Chondrocyte (in vitro differentiated cells): ENCODE data around the gene PLEKHH2. TPM values are rescaled to one million over a fixed set of nuclear protein-coding genes. Genes with fewer than 3 reads are reported as not detected.

Experiments used
- DNase-seq: peaks from one replicate; pipeline ENCODE4 v3.0.0; 2021; ENCODE audit warnings: mixed read lengths, low spot score
- H3K27ac Mint-ChIP-seq: one replicate; pipeline ENCODE4 v1.8.0; 2021; ENCODE audit warnings: mild to moderate bottlenecking, moderate library complexity, mixed read lengths; ENCODE audit not compliant: unreplicated experiment
- H3K27me3 Mint-ChIP-seq: 2 replicates; pipeline ENCODE4 v1.8.0; 2021; ENCODE audit warnings: low read depth, mixed read lengths
- H3K36me3 Mint-ChIP-seq: 2 replicates; pipeline ENCODE4 v1.8.0; 2021; ENCODE audit warnings: low read depth, mixed read lengths
- H3K4me1 Mint-ChIP-seq: 2 replicates; pipeline ENCODE4 v1.8.0; 2021; ENCODE audit warnings: low read depth, mild to moderate bottlenecking, mixed read lengths
- H3K4me3 Mint-ChIP-seq: one replicate; pipeline ENCODE4 v1.8.0; 2021; ENCODE audit warnings: mild to moderate bottlenecking, moderate library complexity, mixed read lengths; ENCODE audit not compliant: unreplicated experiment
- H3K9me3 Mint-ChIP-seq: 2 replicates; pipeline ENCODE4 v1.8.0; 2021; ENCODE audit warnings: low read depth, mixed read lengths
- CTCF ChIP-seq: fragments of 200-600 bp; sonication (generic); IDR thresholded peaks from 2 replicates; pipeline ENCODE4 v1.5.0; 2021; ENCODE audit warnings: antibody characterized with exemption, mild to moderate bottlenecking, moderate library complexity
- total RNA-seq: library from RNA; stranded (reverse); gene quantifications from 3 replicates; pipeline ENCODE4 v1.2.1, GENCODE V29; 2021

Gene PLEKHH2
- total RNA-seq, 1 donor from 2014 or later: 4.9 TPM

GRCh38 chr2:43743706-43744105 is 106.6 kb downstream of the PLEKHH2 start:
- Mint-ChIP-seq H3K4me3 (no peak overlapping the region), H3K27ac (peak overlapping the region; percentile 14), H3K27me3 (no peaks in the 10 kb centered on the region), H3K9me3 (no peaks in the 10 kb centered on the region), H3K4me1 (peaks cover 52% of the 10 kb centered on the region), H3K36me3 (peaks cover 3% of the 10 kb centered on the region)
- no peak for TF ChIP-seq CTCF
- no peak for DNase-seq

GRCh38 chr2:43745457-43745856 is 108.4 kb downstream of the PLEKHH2 start:
- Mint-ChIP-seq H3K4me3 (no peak overlapping the region), H3K27ac (peak overlapping the region; percentile 79), H3K9me3 (no peaks in the 10 kb centered on the region), H3K27me3 (no peaks in the 10 kb centered on the region), H3K36me3 (peaks cover 3% of the 10 kb centered on the region), H3K4me1 (peaks cover 52% of the 10 kb centered on the region)
- TF ChIP-seq CTCF: no peak
- DNase-seq: no peak

- Mint-ChIP-seq H3K27me3 (no peaks in the 10 kb centered on the region), H3K36me3 (peaks cover 3% of the 10 kb centered on the region), H3K4me1 (peaks cover 44% of the 10 kb centered on the region), H3K4me3 (no peak overlapping the region), H3K9me3 (no peaks in the 10 kb centered on the region), H3K27ac (no peak overlapping the region)
- TF ChIP-seq CTCF: no peak
- DNase-seq: no peak
Measured at GRCh38 chr2:43748333-43748732, 111.3 kb downstream of the PLEKHH2 start.

GRCh38 chr2:43749583-43749982 is 112.5 kb downstream of the PLEKHH2 start:
- Mint-ChIP-seq H3K4me3 (no peak overlapping the region), H3K9me3 (no peaks in the 10 kb centered on the region), H3K36me3 (peaks cover 3% of the 10 kb centered on the region), H3K27ac (no peak overlapping the region), H3K4me1 (peaks cover 38% of the 10 kb centered on the region), H3K27me3 (no peaks in the 10 kb centered on the region)
- no peak for TF ChIP-seq CTCF
- no peak for DNase-seq

- Mint-ChIP-seq H3K9me3 (no peaks in the 10 kb centered on the region), H3K27me3 (no peaks in the 10 kb centered on the region), H3K36me3 (peaks cover 3% of the 10 kb centered on the region), H3K4me3 (no peak overlapping the region), H3K27ac (no peak overlapping the region), H3K4me1 (peaks cover 29% of the 10 kb centered on the region)
- DNase-seq: no peak
- no peak for TF ChIP-seq CTCF
Measured at GRCh38 chr2:43751476-43751990, 114.5 kb downstream of the PLEKHH2 start.
